WTC11 (cell line): Measurements from ENCODE around the gene ZBTB44. TPM values are rescaled to one million over a fixed set of nuclear protein-coding genes. Genes with fewer than 3 reads are reported as not detected.

Experiments
- ATAC-seq: fragments of 200-7000 bp; cut with Tn5 transposase; 2 replicates; pipeline ENCODE4 v1.10.0; 2021; ENCODE audit warnings: mild to moderate bottlenecking, moderate library complexity
- CTCF ChIA-PET: fragments of 300-600 bp; sonication (Branson Sonifier 250); formaldehyde crosslinking; loops from one replicate; lab custom pipeline; 2021; ENCODE audit warnings: antibody characterized with exemption; lab: Charles Lee
- POLR2A ChIA-PET: fragments of 350-600 bp; sonication (Branson Sonifier 250); formaldehyde crosslinking; loops from one replicate; lab custom pipeline; 2021; ENCODE audit warnings: antibody characterized with exemption; lab: Charles Lee
- DNase-seq: peaks from one replicate; pipeline ENCODE4 v3.0.0; 2021; ENCODE audit warnings: low spot score
- H3K27ac Mint-ChIP-seq: 2 replicates; pipeline ENCODE4 v1.8.0; 2021; ENCODE audit warnings: mixed read lengths
- H3K27me3 Mint-ChIP-seq: 2 replicates; pipeline ENCODE4 v1.8.0; 2021; ENCODE audit warnings: low read depth, mild to moderate bottlenecking, moderate library complexity, mixed read lengths
- H3K36me3 Mint-ChIP-seq: 2 replicates; pipeline ENCODE4 v1.8.0; 2021; ENCODE audit warnings: mixed read lengths
- H3K4me1 Mint-ChIP-seq: 2 replicates; pipeline ENCODE4 v1.8.0; 2022; ENCODE audit warnings: mixed read lengths
- H3K4me3 Mint-ChIP-seq: 2 replicates; pipeline ENCODE4 v1.8.0; 2021; ENCODE audit warnings: mild to moderate bottlenecking, moderate library complexity, mixed read lengths
- H3K9me3 Mint-ChIP-seq: 2 replicates; pipeline ENCODE4 v1.8.0; 2021; ENCODE audit warnings: mixed read lengths
- CREM ChIP-seq: sonication (generic); formaldehyde crosslinking; IDR thresholded peaks from 2 replicates; pipeline ENCODE4 v1.8.1; 2022; ENCODE audit warnings: mild to moderate bottlenecking, missing genetic modification reagents, moderate library complexity
- EMX1 ChIP-seq: fragments of 250-450 bp; sonication (Bioruptor Pico); IDR thresholded peaks from 2 replicates; pipeline ENCODE4 v1.8.0; 2021; ENCODE audit warnings: mild to moderate bottlenecking
- ESRRA ChIP-seq: sonication (generic); formaldehyde crosslinking; IDR thresholded peaks from 2 replicates; pipeline ENCODE4 v1.8.1; 2022; ENCODE audit warnings: mild to moderate bottlenecking, missing genetic modification reagents, borderline replicate concordance
- GABPB1 ChIP-seq: sonication (generic); formaldehyde crosslinking; IDR thresholded peaks from 2 replicates; pipeline ENCODE4 v1.8.1; 2023; ENCODE audit warnings: mild to moderate bottlenecking, missing genetic modification reagents
- GTF2I ChIP-seq: fragments of 250-450 bp; sonication (Bioruptor Pico); conservative IDR thresholded peaks from 2 replicates; pipeline ENCODE4 v1.4.0; 2021; ENCODE audit warnings: mild to moderate bottlenecking
- HMGA2 ChIP-seq: fragments of 250-450 bp; sonication (Bioruptor Pico); IDR thresholded peaks from 2 replicates; pipeline ENCODE4 v1.4.0; 2021; ENCODE audit warnings: mild to moderate bottlenecking, moderate library complexity
- IRF2 ChIP-seq: sonication (generic); formaldehyde crosslinking; IDR thresholded peaks from 2 replicates; pipeline ENCODE4 v1.8.0; 2022; ENCODE audit warnings: low read depth, missing genetic modification reagents, borderline replicate concordance
- KAT7 ChIP-seq: sonication (generic); formaldehyde crosslinking; IDR thresholded peaks from 2 replicates; pipeline ENCODE4 v1.8.1; 2023; ENCODE audit warnings: missing genetic modification reagents, mild to moderate bottlenecking, borderline replicate concordance
- MXD4 ChIP-seq: fragments of 250-450 bp; sonication (Bioruptor Pico); IDR thresholded peaks from 2 replicates; pipeline ENCODE4 v1.8.0; 2021; ENCODE audit warnings: mild to moderate bottlenecking, moderate library complexity, borderline replicate concordance
- MYBL2 ChIP-seq: sonication (generic); formaldehyde crosslinking; IDR thresholded peaks from 2 replicates; pipeline ENCODE4 v1.8.1; 2023; ENCODE audit warnings: mild to moderate bottlenecking, moderate library complexity, missing genetic modification reagents
- NFATC4 ChIP-seq: fragments of 250-450 bp; sonication (Bioruptor Pico); IDR thresholded peaks from 2 replicates; pipeline ENCODE4 v1.9.0; 2021; ENCODE audit warnings: mild to moderate bottlenecking
- NR1H2 ChIP-seq: sonication (generic); formaldehyde crosslinking; IDR thresholded peaks from 2 replicates; pipeline ENCODE4 v1.9.0; 2021; ENCODE audit warnings: mild to moderate bottlenecking, moderate library complexity, missing genetic modification reagents
- NR3C1 ChIP-seq: sonication (generic); formaldehyde crosslinking; conservative IDR thresholded peaks from 2 replicates; pipeline ENCODE4 v1.8.1; 2023; ENCODE audit warnings: low read depth, mild to moderate bottlenecking, missing genetic modification reagents
- SMAD3 ChIP-seq: sonication (generic); formaldehyde crosslinking; IDR thresholded peaks from 2 replicates; pipeline ENCODE4 v1.8.0; 2022; ENCODE audit warnings: missing genetic modification reagents, mild to moderate bottlenecking, borderline replicate concordance
- SMAD4 ChIP-seq: sonication (generic); formaldehyde crosslinking; IDR thresholded peaks from 2 replicates; pipeline ENCODE4 v1.8.0; 2022; ENCODE audit warnings: mild to moderate bottlenecking, missing genetic modification reagents
- SOX15 ChIP-seq: fragments of 250-450 bp; sonication (Bioruptor Pico); IDR thresholded peaks from 2 replicates; pipeline ENCODE4 v1.9.0; 2021; ENCODE audit warnings: mild to moderate bottlenecking
- SP1 ChIP-seq: sonication (generic); formaldehyde crosslinking; conservative IDR thresholded peaks from 2 replicates; pipeline ENCODE4 v1.8.1; 2022; ENCODE audit warnings: missing genetic modification reagents
- ZNF263 ChIP-seq: sonication (generic); formaldehyde crosslinking; IDR thresholded peaks from 2 replicates; pipeline ENCODE4 v1.8.1; 2022; ENCODE audit warnings: low read depth, mild to moderate bottlenecking, moderate library complexity, missing genetic modification reagents
- ZNF671 ChIP-seq: fragments of 250-450 bp; sonication (Bioruptor Pico); IDR thresholded peaks from 2 replicates; pipeline ENCODE4 v1.8.0; 2021; ENCODE audit warnings: mild to moderate bottlenecking
- total RNA-seq: library from RNA; stranded (reverse); gene quantifications from 3 replicates; pipeline ENCODE4 v1.2.3, GENCODE V29; 2021
- TF ChIP-seq, protein P1 (sequence below): sonication (generic); formaldehyde crosslinking; IDR thresholded peaks from 2 replicates; pipeline ENCODE4 v1.8.1; 2022; ENCODE audit warnings: mild to moderate bottlenecking, moderate library complexity, missing genetic modification reagents
- TF ChIP-seq, protein P2 (sequence below): sonication (generic); formaldehyde crosslinking; IDR thresholded peaks from 2 replicates; pipeline ENCODE4 v1.8.0; 2022; ENCODE audit warnings: missing genetic modification reagents
- TF ChIP-seq, protein P3 (sequence below): sonication (generic); formaldehyde crosslinking; IDR thresholded peaks from 2 replicates; pipeline ENCODE4 v1.8.1; 2022; ENCODE audit warnings: low read depth, missing genetic modification reagents, borderline replicate concordance
- TF ChIP-seq, protein P4 (sequence below): sonication (generic); formaldehyde crosslinking; IDR thresholded peaks from 2 replicates; pipeline ENCODE4 v1.8.0; 2022; ENCODE audit warnings: mild to moderate bottlenecking, missing genetic modification reagents

The ZBTB44 gene
- total RNA-seq, 1 experiment from 2014 or later: 107 TPM

DNA sequence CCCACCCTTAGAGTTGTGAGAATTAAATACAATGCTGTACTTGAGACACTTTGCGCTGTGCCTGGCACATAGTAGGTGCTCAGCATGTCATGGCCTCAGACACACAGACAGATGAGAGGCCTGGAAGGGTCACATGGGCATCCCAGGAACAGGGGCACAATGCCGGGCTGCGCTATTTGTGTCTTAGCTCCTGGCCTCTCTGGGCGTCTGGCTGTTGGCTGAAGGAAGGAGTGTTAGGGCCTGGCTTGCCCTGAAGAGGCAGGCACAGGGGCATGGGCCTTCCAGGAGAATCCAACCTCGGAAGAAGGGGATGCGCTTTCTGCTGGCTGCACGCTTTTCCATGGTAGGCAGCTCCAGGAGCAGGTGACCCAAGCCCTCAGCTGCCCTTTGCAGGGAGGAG lies 113.7 kb downstream of the ZBTB44 start:
- no peak for ATAC-seq
- CTCF ChIA-PET: interaction anchor here (1.3 kb wide), 2 partner anchors 12 to 46 kb away, joined by 3 to 5 read pairs; no protein-coding TSS in a partner anchor
- no peak for DNase-seq
- Mint-ChIP-seq H3K4me3 (no peak overlapping the region), H3K4me1 (no peaks in the 10 kb centered on the region), H3K27ac (no peak overlapping the region), H3K9me3 (peaks cover 7% of the 10 kb centered on the region)
- POLR2A ChIA-PET: no interaction called here
- no peak for TF ChIP-seq EMX1 (CRISPR knock-in tag)
- TF ChIP-seq, protein P1, sequence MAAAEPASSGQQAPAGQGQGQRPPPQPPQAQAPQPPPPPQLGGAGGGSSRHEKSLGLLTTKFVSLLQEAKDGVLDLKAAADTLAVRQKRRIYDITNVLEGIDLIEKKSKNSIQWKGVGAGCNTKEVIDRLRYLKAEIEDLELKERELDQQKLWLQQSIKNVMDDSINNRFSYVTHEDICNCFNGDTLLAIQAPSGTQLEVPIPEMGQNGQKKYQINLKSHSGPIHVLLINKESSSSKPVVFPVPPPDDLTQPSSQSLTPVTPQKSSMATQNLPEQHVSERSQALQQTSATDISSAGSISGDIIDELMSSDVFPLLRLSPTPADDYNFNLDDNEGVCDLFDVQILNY (CRISPR knock-in tag): no peak
- no peak for TF ChIP-seq ZNF671 (CRISPR knock-in tag)
- TF ChIP-seq, protein P2, sequence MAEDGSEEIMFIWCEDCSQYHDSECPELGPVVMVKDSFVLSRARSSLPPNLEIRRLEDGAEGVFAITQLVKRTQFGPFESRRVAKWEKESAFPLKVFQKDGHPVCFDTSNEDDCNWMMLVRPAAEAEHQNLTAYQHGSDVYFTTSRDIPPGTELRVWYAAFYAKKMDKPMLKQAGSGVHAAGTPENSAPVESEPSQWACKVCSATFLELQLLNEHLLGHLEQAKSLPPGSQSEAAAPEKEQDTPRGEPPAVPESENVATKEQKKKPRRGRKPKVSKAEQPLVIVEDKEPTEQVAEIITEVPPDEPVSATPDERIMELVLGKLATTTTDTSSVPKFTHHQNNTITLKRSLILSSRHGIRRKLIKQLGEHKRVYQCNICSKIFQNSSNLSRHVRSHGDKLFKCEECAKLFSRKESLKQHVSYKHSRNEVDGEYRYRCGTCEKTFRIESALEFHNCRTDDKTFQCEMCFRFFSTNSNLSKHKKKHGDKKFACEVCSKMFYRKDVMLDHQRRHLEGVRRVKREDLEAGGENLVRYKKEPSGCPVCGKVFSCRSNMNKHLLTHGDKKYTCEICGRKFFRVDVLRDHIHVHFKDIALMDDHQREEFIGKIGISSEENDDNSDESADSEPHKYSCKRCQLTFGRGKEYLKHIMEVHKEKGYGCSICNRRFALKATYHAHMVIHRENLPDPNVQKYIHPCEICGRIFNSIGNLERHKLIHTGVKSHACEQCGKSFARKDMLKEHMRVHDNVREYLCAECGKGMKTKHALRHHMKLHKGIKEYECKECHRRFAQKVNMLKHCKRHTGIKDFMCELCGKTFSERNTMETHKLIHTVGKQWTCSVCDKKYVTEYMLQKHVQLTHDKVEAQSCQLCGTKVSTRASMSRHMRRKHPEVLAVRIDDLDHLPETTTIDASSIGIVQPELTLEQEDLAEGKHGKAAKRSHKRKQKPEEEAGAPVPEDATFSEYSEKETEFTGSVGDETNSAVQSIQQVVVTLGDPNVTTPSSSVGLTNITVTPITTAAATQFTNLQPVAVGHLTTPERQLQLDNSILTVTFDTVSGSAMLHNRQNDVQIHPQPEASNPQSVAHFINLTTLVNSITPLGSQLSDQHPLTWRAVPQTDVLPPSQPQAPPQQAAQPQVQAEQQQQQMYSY (CRISPR knock-in tag): no peak
- TF ChIP-seq CREM (CRISPR knock-in tag): no peak
- TF ChIP-seq SMAD3 (CRISPR knock-in tag): no peak
- TF ChIP-seq, protein P3, sequence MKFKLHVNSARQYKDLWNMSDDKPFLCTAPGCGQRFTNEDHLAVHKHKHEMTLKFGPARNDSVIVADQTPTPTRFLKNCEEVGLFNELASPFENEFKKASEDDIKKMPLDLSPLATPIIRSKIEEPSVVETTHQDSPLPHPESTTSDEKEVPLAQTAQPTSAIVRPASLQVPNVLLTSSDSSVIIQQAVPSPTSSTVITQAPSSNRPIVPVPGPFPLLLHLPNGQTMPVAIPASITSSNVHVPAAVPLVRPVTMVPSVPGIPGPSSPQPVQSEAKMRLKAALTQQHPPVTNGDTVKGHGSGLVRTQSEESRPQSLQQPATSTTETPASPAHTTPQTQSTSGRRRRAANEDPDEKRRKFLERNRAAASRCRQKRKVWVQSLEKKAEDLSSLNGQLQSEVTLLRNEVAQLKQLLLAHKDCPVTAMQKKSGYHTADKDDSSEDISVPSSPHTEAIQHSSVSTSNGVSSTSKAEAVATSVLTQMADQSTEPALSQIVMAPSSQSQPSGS (CRISPR knock-in tag): no peak
- no peak for TF ChIP-seq HMGA2 (CRISPR knock-in tag)
- no peak for TF ChIP-seq GTF2I
- TF ChIP-seq SP1: no peak
- no peak for TF ChIP-seq KAT7 (CRISPR knock-in tag)
- no peak for TF ChIP-seq GABPB1 (CRISPR knock-in tag)
- TF ChIP-seq MYBL2 (CRISPR knock-in tag): no peak
- no peak for TF ChIP-seq ESRRA
- TF ChIP-seq, all 79 proteins: peak for 0
- Mint-ChIP-seq H3K36me3 (peaks cover 18% of the 10 kb centered on the region), H3K27me3 (no peaks in the 10 kb centered on the region)

DNA sequence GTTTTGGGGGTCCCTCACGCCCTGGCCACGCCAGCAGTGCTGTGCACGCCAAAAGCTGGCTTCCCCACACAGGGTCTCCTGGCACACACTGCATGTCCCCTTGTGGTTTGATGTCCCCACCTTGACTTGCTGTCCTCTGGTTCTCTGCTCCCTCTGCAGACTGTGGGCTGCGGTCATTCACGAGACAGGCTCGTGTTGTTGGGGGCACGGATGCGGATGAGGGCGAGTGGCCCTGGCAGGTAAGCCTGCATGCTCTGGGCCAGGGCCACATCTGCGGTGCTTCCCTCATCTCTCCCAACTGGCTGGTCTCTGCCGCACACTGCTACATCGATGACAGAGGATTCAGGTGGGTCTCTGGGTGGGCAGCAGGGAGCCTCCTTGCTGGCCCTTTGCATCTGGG lies 114.9 kb downstream of the ZBTB44 start:
- peaks cover 15% of the 10 kb centered on the region for H3K36me3 Mint-ChIP-seq
- DNase-seq: no peak
- TF ChIP-seq NR3C1 (CRISPR knock-in tag) (no peak), NR1H2 (CRISPR knock-in tag) (no peak), HMGA2 (CRISPR knock-in tag) (no peak), SMAD4 (CRISPR knock-in tag) (no peak), MXD4 (no peak), ZNF263 (CRISPR knock-in tag) (no peak), CREM (CRISPR knock-in tag) (no peak), NFATC4 (CRISPR knock-in tag) (no peak), SOX15 (CRISPR knock-in tag) (no peak), IRF2 (CRISPR knock-in tag) (no peak)
- TF ChIP-seq, protein P4, sequence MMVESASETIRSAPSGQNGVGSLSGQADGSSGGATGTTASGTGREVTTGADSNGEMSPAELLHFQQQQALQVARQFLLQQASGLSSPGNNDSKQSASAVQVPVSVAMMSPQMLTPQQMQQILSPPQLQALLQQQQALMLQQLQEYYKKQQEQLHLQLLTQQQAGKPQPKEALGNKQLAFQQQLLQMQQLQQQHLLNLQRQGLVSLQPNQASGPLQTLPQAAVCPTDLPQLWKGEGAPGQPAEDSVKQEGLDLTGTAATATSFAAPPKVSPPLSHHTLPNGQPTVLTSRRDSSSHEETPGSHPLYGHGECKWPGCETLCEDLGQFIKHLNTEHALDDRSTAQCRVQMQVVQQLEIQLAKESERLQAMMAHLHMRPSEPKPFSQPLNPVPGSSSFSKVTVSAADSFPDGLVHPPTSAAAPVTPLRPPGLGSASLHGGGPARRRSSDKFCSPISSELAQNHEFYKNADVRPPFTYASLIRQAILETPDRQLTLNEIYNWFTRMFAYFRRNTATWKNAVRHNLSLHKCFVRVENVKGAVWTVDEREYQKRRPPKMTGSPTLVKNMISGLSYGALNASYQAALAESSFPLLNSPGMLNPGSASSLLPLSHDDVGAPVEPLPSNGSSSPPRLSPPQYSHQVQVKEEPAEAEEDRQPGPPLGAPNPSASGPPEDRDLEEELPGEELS: no peak
- no peak overlapping the region for H3K27ac Mint-ChIP-seq
- POLR2A ChIA-PET: no interaction called here
- no peak overlapping the region for H3K4me3 Mint-ChIP-seq
- H3K9me3 Mint-ChIP-seq: peaks cover 7% of the 10 kb centered on the region
- CTCF ChIA-PET: interaction anchor here (1.4 kb wide), 1 partner anchor 13 kb away, joined by 7 read pairs; no protein-coding TSS in a partner anchor
- ATAC-seq: no peak
- H3K4me1 Mint-ChIP-seq: no peaks in the 10 kb centered on the region
- H3K27me3 Mint-ChIP-seq: no peaks in the 10 kb centered on the region
